DND-41 (cell line): ENCODE results near the gene KIFAP3.

Experiments
- ATAC-seq: fragments of 200-7000 bp; cut with Tn5 transposase; 3 replicates; pipeline ENCODE4 v1.9.1; 2021; ENCODE audit warnings: low read depth; ENCODE audit not compliant: insufficient read depth
- DNase-seq: peaks from one replicate; pipeline ENCODE4 v3.0.0-alpha.2; 2020
- H2AFZ ChIP-seq: 2 replicates; pipeline ENCODE4 v1.6.0; 2012; ENCODE audit warnings: low read depth, low read length
- H3K27ac ChIP-seq: 2 replicates; pipeline ENCODE4 v1.5.1; 2012; ENCODE audit warnings: low read length, inconsistent platforms
- H3K27me3 ChIP-seq: fragments of 200-600 bp; sonication (generic); 2 replicates; pipeline ENCODE4 v1.6.0; 2012; ENCODE audit warnings: low read length, mild to moderate bottlenecking, inconsistent platforms; ENCODE audit not compliant: insufficient read depth, poor library complexity
- H3K36me3 ChIP-seq: 2 replicates; pipeline ENCODE4 v1.5.1; 2012; ENCODE audit warnings: low read length, inconsistent platforms; ENCODE audit not compliant: insufficient read depth
- H3K4me1 ChIP-seq: 2 replicates; pipeline ENCODE4 v1.5.1; 2012; ENCODE audit warnings: mild to moderate bottlenecking, low read length; ENCODE audit not compliant: insufficient read depth
- H3K4me2 ChIP-seq: 2 replicates; pipeline ENCODE4 v1.6.0; 2012; ENCODE audit warnings: mild to moderate bottlenecking, moderate library complexity, low read length, inconsistent platforms; ENCODE audit not compliant: insufficient read depth
- H3K4me3 ChIP-seq, 2 experiments: fragments of 200-600 bp in 1 of 2; shearing (Covaris generic) in 1 of 2; 2 replicates each; pipeline ENCODE4 v1.5.1; 2012 to 2016; ENCODE audit warnings: inconsistent platforms in 2 of 2, low read length in 2 of 2, mild to moderate bottlenecking in 2 of 2, low read depth in 1 of 2, moderate library complexity in 1 of 2
- H3K79me2 ChIP-seq: 2 replicates; pipeline ENCODE4 v1.6.0; 2012; ENCODE audit warnings: low read length, inconsistent platforms; ENCODE audit not compliant: insufficient read depth
- H3K9ac ChIP-seq: 2 replicates; pipeline ENCODE4 v1.6.0; 2012; ENCODE audit warnings: low read depth, mild to moderate bottlenecking, inconsistent platforms, low read length, moderate library complexity
- H3K9me3 ChIP-seq: 2 replicates; pipeline ENCODE4 v1.5.1; 2012; ENCODE audit warnings: low read length, moderate library complexity, mild to moderate bottlenecking, inconsistent platforms; ENCODE audit not compliant: insufficient read depth, severe bottlenecking
- H4K20me1 ChIP-seq: 2 replicates; pipeline ENCODE4 v1.6.0; 2012; ENCODE audit warnings: low read length; ENCODE audit not compliant: insufficient read depth
- EZH2 ChIP-seq: IDR thresholded peaks from 3 replicates; pipeline ENCODE4 v1.6.1; 2012; ENCODE audit warnings: borderline replicate concordance, low read depth, mild to moderate bottlenecking, moderate library complexity, low read length, inconsistent platforms; ENCODE audit not compliant: severe bottlenecking
- TF ChIP-seq, protein P1 (sequence below): IDR thresholded peaks from 2 replicates; pipeline ENCODE4 v1.5.1; 2012; ENCODE audit warnings: borderline replicate concordance, low read length, moderate library complexity, mild to moderate bottlenecking; ENCODE audit not compliant: poor library complexity, severe bottlenecking; ENCODE audit errors: extremely low read depth

The KIFAP3 gene

DNA sequence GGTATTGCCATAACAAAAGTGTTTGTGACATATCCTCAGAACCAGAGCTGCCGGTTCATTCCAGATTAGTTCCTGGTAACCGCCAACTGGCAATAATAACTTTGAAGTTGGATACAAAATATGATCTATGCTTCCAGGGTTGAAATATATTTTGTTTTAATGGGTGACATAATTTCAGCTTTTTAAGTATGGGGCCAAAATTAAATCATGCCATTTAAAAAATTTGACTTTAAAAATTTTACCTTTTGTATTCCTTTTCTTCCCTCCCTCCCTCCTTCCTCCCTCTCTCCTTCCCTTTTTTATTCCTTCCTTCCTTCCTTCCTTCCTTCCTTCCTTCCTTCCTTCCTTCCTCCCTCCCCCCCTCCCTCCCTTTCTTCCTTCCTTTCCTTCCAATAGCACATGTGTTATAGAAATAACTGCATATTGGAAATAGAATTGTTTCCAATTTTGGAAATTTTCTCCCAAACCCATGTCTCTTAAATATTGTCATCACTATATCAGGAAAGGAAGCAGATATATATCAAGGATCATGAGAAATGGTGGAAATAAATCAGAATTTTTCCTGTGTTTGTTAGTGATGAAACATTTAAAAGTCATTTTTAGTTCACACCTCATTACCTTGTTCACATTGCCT, 12.0 kb upstream of the KIFAP3 start:
- no peak overlapping the region for H3K4me3 ChIP-seq
- H4K20me1 ChIP-seq: no peaks in the 10 kb centered on the region
- H3K79me2 ChIP-seq: no peaks in the 10 kb centered on the region
- H3K27ac ChIP-seq: no peak overlapping the region
- no peaks in the 10 kb centered on the region for H3K27me3 ChIP-seq
- DNase-seq: no peak
- no peaks in the 10 kb centered on the region for H3K36me3 ChIP-seq
- no peaks in the 10 kb centered on the region for H3K4me1 ChIP-seq
- H3K4me2 ChIP-seq: no peak overlapping the region
- H2AFZ ChIP-seq: no peak overlapping the region
- H3K9me3 ChIP-seq: no peaks in the 10 kb centered on the region
- no peak overlapping the region for H3K9ac ChIP-seq
- TF ChIP-seq, protein P1, sequence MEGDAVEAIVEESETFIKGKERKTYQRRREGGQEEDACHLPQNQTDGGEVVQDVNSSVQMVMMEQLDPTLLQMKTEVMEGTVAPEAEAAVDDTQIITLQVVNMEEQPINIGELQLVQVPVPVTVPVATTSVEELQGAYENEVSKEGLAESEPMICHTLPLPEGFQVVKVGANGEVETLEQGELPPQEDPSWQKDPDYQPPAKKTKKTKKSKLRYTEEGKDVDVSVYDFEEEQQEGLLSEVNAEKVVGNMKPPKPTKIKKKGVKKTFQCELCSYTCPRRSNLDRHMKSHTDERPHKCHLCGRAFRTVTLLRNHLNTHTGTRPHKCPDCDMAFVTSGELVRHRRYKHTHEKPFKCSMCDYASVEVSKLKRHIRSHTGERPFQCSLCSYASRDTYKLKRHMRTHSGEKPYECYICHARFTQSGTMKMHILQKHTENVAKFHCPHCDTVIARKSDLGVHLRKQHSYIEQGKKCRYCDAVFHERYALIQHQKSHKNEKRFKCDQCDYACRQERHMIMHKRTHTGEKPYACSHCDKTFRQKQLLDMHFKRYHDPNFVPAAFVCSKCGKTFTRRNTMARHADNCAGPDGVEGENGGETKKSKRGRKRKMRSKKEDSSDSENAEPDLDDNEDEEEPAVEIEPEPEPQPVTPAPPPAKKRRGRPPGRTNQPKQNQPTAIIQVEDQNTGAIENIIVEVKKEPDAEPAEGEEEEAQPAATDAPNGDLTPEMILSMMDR: no peak
- TF ChIP-seq EZH2: no peak
- ATAC-seq: no peak

GRCh38 chr1:170085091-170085490, 10.6 kb upstream of the KIFAP3 start:
- Histone ChIP-seq H3K9ac (no peak overlapping the region), H4K20me1 (no peaks in the 10 kb centered on the region), H3K4me3 (no peak overlapping the region), H3K9me3 (no peaks in the 10 kb centered on the region), H3K27ac (no peak overlapping the region), H2AFZ (no peak overlapping the region), H3K27me3 (no peaks in the 10 kb centered on the region), H3K4me2 (no peak overlapping the region), H3K4me1 (no peaks in the 10 kb centered on the region), H3K79me2 (no peaks in the 10 kb centered on the region), H3K36me3 (no peaks in the 10 kb centered on the region)
- DNase-seq (no peak), ATAC-seq (no peak)
- TF ChIP-seq, protein P1: no peak
- no peak for TF ChIP-seq EZH2

DNA sequence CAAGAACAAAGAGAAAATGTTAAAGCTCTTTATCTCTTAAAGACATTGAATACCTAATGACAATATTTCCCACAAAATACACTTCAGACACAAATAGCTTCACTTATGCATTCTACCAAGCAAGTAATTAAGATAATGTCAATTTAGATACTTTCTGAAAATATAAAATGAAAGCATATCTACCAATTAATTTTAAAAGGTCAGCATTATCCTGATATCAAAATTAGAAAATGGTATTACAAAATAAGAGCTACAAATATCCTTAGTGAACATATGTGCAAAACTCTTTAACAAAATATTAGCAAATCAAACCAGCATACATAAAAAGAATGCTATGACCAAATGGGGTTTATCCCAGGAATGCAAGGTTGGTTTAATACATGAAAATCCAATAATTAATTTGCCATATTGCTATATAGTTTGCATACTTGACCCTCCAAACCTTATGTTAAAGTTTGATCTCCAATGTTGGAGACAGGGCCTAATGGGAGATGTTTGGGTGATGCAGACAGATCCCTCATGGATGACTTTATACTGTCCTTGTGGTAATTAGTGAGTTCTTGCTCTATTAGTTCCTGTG, 4.2 kb upstream of the KIFAP3 start:
- H2AFZ ChIP-seq: no peak overlapping the region
- no peak overlapping the region for H3K27ac ChIP-seq
- no peak overlapping the region for H3K4me2 ChIP-seq
- peaks cover 8% of the 10 kb centered on the region for H3K79me2 ChIP-seq
- no peaks in the 10 kb centered on the region for H4K20me1 ChIP-seq
- H3K4me3 ChIP-seq: no peak overlapping the region
- peaks cover 13% of the 10 kb centered on the region for H3K4me1 ChIP-seq
- ATAC-seq: no peak
- DNase-seq: no peak
- no peaks in the 10 kb centered on the region; the same call in 1 of the 2 replicates for H3K36me3 ChIP-seq
- H3K9me3 ChIP-seq: peaks cover 8% of the 10 kb centered on the region
- TF ChIP-seq, protein P1: no peak
- no peak for TF ChIP-seq EZH2
- H3K9ac ChIP-seq: no peak overlapping the region
- no peaks in the 10 kb centered on the region for H3K27me3 ChIP-seq
